NOMO-1 treated with DMSO at 0.1 percent for 48 hours (cell line): ENCODE data around the gene GRIFIN.
"Not testable (repeated sequence)": the region's sequence is repeated elsewhere in the genome, so short reads cannot be mapped to it uniquely, and the experiment has no call there.

Experiments used
- DNase-seq: peaks from one replicate; lab custom pipeline; 2025; ENCODE audit not compliant: unreplicated experiment; lab: John Stamatoyannopoulos, UW

GRIFIN gene

DNA sequence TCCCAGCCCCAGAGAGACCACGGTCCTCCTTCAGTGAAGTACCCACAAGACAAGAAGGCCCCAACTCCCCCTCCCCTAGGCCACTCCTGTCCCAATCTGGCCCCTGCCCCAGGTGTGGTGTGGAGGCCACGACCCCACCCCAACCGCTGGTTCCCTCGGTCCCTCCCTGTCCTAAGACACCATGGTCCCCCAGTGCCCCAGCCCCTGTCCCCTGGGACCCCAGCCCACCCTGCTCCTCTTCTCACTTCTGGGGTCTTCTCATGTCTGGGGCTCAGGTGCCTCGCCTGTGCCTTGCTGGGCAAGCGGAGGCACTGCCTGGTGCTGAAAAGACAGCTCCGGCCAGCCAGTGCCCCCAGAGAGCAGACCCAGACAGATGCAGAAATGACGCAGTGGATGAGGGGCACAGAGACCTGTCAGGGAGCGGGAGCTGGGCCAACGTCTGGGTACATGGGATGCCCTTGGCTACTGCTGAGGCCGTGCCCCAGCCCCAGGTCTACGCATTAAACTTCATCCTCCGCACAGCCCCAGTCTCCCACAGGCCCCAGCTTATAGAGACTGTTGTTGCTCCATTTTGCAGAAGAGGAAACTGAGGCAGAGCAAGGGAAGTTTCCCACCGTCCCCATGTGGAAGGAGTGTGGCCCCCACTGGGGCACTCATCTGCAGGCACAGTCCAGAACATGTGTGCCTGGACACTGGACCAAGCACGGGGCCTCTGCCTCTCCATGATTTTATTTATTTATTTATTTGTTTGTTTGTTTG, 14.8 kb downstream of the GRIFIN start:
- DNase-seq: no peak

DNA sequence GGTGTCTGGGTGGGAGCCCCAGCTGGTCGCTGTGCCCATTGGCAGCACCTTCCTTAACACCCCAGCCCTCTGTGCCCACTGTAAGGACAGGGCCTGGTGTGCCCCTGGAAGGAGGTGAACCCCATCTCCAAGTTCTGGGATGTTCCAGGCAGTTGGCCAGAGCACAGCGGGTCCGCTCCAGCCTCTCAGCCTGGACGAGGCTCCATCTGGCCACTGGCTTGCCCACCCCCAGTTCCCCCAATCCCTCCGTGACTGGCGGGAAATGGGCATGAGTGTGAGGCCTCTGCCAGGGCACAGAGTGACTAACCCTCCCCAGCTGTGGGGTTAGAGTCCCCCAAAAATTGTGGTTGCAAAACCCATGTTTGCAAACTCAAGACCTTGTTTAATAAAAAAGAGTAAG, 15.6 kb downstream of the GRIFIN start:
- no peak for DNase-seq

DNA sequence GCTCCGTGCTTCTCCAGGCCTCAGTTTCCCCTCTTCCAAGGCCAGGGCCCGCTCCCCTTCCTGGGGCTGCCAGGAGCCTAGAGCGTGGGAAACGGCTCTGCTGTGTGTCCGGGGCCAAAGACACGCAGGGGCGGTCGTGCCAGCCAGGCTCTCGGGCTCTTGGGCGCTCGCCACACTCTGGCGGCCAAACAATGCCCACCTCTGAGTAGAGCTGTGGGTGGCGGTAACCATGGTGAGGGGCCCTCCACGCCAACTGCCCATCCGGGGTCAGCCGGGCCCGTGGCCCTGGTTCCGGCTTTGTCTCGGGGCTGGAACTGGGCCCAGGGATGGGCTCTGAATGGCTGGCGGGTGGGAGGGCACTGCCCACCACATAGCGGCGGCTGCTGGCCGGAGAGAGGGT, 16.0 kb downstream of the GRIFIN start:
- DNase-seq: no peak

DNA sequence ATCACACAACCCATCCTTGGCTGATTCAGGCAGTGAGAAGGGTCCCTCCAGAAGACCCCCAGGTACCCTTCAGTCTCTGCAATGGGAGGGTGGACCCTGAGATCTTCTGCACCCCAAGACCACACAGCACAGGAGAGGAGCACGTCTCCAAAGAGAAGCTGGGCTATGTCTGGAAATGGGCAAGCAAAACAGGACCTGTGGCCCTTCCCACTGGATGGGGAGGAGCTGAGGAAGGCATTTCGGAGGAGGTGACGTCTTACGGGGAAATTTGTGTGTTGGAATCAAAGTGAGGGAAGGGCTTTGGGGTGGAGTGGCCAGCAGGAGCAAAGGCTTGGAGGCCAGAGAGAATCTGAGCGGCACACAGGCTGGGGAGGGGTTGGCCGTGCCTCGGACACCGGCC, 16.5 kb downstream of the GRIFIN start:
- DNase-seq: no peak

DNA sequence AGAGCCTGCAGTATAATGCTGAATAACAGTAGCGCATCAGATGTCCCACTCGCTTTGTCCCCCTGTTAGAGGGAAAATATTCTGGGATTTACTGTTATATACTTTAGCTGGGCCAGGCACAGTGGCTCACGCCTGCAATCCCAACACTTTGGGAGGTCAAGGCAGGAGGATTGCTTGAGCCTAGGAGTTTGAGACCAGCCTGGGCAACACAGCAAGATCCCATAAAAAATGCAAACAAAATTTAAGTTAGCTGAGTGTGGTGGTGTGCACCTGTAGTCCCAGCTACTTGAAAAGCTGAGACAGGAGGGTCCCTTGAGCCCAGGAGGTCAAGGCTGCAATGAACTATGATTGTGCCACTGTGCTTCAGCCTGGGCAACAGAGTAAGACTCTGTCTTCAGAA, 22.3 kb downstream of the GRIFIN start:
- not testable (repeated sequence) for DNase-seq

DNA sequence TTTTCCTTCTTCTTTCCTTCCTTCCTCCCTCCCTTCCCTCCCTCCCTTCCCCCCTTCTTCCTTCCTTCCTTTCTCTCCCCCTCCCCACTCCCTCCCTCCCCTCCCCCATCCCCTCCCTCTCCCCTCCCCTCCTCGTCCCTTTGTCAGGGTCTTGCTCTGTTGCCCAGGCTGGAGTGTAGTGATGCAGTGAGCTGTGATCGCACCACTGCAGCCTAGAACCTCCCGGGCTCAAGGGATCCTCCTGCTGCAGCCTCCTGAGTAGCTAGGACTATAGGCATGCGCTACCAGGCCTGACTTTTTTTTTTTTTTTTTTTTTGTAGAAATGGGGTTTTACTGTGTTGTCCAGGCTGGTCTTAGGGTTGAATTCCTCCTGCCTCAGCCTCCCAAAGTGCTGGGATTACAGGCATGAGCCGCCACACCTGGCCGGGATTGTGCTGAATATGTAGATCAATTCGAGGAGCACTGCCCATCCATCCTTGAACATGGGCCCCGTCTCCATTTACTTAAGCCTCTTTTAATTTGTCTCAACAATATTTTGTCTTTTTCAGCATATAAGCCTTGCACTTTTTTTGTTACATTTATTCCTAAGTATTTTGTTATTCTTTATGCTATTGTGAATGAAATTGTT, 23.4 kb downstream of the GRIFIN start:
- DNase-seq: no peak

DNA sequence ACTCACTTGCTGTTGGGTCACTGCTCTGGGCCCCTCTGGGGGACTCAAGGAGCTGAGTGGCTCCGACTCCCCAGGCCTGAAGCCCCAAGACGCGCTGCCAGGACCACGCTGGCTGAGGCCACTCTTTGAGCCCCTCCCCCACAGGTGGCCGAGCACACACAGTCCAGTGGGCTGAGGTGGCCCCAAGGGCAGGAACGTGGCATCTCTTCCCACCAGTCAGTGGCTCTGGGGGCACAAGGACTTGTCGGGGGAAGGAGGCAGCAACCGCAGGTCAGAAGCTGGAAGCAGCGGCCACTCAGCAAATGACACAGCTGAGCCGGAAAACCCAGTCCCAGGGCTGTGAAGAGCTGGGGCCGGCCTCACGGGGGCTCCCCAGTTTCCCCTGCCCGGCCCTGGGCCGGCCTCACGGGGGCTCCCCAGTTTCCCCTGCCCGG, 24.1 kb downstream of the GRIFIN start:
- DNase-seq: peak; percentile 6

DNA sequence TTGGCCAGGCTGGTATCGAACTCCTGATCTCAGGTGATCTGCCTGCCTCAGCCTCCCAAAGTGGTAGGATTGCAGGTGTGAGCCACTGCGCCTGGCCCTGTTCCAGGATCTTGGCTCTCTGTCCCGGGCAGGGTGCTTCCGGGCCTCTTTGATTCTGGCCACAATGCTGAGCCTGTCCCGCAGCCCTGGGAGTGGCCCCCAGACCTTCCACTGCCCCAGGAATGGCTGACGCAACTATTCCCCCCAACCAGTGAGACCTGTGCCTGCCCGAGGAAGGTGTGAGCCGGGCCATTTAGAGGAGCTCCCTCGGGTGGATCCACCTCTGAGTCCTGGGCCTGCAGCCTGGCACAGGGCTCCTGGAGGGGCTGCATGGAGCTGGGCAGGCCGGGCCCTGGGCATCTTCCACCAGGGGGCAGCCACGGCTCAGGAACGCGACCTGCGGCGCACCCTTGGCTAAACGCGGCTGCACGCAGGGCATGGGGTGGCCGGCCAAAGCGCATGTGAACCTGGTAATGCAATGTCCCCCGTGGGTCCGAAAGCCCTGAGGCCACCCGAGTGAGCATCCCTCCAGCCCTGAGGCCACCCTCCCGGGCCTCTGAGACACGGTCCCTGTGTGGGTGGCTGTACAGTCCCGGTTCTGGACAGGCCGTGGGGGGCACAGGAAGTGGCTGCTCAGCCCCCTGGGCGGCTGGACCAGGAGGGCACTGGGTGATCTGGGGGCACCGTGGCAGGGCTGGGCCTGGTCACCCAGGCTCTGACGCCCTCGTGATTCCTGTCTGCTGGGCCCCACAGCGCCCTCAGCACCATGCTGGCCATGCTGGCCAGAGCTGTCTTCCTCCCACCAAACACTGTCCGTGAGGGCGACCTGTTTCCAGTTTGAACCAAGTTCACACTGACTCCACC, 24.8 kb downstream of the GRIFIN start:
- DNase-seq: peak; percentile 72

DNA sequence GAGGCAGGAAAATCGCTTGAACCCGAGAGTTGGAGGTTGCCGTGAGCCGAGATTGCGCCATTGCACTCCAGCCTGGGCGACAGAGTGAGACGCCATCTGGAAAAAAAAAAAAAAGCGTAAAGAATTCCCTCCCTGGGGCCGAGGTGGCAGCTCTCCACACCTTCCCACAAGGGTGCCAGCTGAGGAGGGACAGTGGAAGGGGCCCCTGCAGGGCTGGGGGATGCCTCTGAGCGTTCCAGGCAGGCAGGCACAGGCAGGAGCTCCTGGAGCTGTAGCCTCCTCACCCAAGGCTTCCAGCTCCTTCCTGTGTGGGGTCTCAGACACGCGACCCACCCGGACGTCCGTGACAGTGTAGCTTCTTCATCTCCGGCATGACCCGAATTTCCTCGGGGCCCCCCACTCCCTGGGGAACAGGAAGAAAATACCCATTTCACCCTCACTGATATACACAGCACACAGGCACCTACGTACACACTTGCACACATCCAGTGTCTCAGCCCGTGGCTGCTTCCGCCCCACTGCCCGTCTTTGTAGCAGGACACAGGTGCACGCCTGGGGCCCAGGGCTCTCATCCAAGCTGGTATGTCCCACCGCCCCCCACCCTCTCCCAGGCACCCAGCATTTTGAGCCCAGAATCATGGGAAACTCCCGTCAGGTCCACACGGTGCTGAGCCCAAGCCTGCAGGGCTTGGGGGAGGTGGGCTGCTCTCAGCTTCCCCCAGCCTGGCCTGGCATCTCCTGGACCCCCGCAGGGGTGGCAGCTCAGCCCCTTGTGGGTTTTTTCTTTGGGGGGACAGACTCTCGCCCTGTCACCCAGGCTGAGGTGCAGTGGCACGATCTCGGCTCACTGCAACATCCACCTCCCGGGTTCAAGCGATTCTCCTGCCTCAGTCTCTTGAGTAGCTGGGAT, 25.7 kb downstream of the GRIFIN start:
- DNase-seq: peak; percentile 15

DNA sequence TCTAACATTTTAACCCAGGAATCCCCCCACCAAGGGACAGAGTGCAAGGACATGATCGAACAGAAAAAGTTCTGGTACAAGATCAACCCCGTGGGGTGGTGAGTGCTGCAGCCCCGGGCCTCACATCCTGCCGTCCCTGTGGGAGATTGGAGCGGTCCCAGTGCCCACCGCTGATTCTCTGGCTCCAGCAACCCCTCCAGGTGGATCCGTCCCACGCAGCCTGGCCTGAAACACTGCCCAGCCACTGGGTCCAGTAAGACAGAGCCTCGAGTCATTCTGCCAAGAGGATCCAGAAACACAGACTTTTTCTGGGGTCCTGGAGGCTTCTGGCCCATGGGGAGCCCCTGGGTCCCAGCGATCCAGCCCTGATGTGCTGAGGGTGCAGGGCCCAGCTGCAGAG, 29.5 kb downstream of the GRIFIN start:
- no peak for DNase-seq

DNA sequence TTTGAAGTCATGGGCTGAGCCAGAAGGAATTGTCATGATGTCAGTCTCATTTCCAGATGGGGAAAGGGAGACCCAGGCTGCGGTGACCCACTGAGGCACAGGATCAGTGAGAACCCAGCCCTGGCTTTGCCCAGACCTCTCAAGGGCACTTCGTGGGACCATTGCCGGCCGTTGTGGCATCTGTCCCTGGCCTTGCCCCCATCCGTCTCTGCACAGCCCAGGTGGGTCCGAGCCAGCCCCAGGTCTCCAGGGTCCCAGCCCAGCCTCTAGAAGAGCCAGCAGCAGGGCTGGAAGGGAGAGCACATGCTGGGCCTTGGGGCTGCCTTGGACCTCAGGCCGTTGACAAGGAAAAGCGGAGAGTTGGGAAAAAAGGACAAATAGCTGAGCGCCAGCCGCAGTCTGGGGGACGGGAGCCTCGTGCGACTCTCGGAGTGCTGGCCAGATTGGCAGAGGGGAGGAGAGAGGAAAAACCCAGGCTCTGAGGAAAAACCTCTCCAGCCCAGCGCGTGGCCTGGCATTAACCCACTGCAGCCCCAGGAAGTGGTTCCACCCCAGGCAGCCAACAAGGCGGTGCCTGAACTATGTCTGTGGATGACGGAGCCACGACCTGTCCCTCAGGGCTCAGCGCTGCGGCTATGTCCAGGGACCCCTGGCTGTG, 30.2 kb downstream of the GRIFIN start:
- DNase-seq: no peak

DNA sequence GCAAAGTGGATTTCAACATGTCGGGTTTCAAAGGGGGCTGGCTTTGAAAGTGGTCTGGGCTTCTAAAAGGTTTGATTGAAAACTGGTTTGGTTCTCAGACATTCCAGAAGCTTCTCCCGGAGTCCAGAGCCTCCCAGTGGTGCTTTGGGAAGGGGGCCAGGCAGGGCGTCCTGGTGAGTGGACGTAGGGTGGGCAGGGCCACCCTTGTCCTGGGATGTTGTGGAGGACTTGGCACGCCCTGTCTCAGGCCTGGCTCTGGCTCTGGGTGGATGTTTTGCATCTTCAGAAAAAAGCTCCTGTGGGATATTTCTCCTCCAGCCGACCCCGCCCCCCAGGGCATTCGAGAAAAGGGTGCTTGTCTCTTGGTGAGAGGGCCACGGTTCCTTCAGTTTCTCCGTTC, 31.2 kb downstream of the GRIFIN start:
- no peak for DNase-seq

DNA sequence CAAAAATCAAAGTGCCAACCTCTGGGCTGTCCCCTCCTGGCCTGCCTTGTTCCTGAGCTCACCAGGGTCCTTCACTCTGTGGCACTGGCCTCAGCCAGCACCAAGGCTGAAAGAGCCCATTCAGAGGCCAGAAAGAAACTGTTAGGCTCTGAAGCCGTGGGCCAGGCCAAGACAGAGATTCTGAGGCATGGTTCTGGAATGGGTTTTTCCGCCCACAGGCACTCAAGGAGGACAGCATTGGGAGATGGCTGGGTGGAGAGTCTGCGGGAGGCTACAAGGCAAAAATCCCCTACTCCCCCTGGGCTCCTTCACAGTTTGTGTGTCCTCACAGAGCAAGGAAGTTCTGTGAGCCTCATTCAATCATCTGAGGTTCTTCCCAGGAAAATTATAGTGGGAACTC, 31.7 kb downstream of the GRIFIN start:
- no peak for DNase-seq

DNA sequence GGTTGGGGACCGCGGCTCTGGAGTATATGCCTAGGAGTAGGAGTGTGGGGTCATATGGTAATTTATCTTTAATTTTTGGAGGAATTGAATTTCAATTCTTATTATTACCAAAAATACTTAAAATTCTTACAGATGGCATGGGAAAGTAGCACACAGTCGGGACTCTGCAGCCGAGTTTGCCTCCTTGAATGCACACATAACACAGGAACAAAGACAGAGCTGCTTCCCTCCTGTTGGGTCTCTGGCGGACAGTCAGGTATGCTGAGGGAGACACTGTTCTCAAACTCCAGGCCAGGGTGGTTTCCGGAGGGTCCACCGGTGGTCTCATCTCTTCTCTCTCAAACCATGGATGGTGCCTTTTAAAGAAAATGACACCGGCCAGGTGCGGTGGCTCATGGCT, 32.7 kb downstream of the GRIFIN start:
- no peak for DNase-seq

DNA sequence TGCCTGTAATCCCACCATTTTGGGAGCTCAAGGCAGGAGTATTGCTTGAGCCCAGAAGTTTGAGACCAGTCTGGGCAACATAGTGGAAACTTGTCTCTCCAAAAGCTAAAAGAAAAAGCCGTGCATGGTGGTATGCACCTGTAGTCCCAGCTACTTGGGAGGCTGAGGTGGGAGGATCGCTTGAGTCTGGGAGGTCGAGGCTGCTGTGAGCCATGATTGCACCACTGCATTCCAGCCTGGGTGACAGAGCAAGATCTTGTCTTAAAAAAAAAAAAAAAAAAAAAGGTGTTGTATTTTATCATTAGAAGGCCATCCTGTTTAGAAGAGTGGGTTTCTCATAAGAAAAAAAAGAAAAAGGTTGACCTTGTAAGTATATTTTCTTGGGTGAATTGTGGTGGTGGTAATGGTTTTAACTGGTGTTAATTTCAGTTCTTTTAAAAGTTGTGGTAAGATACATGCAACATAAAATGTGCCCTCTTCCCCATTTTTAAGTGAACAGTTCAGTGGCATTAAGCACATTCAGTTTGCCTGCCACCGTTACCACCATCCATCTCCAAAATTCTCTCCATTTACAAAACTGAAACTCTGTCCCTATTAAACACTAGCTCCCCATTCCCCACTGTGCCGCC, 34.7 kb downstream of the GRIFIN start:
- peak; percentile 22 for DNase-seq

DNA sequence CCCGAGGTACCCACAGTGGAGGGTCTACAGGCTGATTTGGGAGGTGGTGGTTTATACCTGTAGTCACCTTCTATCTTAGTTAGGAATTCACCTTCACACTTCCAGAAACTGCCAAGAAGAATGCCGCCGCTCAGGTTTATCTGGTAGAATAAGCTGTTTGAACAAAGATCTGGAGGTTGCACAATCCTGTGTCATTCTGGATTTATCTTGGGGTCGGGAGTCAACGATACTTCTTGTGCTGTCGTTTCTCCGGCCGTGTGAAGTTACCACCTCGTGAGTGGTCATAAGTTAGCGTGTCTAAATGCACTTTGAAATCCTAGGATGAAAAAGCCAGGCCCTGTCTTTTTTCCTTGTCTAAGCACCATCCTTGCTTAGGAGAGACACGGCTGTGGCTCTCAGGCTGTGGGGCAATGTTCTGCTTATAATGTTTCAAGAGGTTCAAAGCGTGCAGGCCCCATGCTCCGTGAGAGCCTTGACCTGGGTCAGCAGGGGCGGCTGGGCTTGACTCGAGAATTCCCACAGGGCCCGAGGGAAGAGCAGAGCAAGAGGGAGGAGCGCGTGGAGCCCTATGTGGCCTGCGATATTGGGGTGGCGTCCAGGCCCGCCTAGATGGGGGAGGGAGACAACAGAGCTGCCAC, 35.5 kb downstream of the GRIFIN start:
- DNase-seq: no peak

DNA sequence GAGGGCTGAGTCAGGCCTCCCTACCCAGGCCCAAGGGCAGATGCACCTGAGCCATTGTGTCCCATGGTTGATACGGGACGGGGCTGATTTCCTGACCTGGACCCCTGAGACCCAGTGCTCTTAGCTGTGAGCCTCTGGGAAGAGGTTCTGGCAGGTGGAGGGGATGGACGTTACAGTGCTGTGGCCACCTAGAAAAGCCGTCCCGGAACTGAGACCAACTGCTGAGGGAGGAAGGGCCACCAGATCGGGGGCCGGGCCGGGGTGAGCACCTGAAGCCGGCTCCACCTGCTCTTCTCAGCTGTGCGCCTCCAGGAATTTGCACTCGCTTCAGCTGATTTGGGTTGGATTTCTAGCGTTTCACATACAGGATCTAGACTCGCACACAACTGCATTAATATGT, 37.4 kb downstream of the GRIFIN start:
- no peak for DNase-seq

DNA sequence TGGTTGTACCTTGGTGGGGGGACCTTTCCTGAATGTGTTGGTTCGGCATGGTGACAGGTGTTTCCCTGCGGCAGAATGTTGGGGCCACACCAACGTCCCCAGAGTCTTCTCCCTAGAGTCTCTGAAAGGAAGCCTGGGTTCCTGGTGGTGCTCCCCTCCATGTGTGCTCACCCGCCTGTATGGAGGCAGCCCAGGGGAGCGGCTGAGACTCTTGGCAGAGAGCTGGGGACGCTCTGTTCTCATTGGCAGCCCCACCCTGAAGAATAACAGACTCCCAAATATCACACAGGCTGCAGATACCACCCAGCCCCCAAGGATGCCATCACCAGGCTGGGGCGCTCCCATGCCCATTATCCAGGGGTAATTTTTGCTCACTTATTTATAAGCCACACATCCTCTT, 38.0 kb downstream of the GRIFIN start:
- no peak for DNase-seq

DNA sequence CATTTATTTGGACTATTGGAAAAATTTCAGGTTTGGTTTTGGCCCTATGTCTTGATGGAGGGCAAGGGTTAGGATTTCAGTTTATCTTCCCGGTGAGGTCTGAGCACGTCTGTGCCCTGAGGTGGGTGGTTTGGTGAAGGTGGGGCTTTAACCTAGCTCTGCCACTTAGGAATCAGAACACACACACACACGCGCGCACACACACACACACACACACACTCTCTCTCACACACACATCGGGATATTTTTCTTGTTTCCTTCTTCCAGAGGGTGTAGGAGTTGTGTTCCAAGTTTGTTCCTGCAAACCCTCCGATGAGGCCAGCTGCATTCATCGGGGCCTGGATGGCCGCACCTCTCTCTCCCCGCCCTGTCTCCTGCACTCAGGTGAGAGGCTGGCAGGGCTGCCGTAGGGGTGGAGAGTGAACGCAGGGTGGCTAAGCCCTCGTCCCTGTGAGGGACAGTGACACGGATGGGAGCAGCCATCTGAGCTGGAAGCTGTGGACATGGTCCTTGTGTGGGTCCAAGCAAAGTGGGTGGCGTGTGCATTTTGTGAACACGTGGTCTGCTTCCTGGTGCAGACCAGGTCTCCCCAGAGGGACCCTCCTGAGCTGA, 38.6 kb downstream of the GRIFIN start:
- no peak for DNase-seq
